AML-193 (cell line): Measurements from ENCODE around the gene SCD5.
A peak's percentile ranks its signal among the peaks of the same experiment; 100 is the strongest.

Experiments
- DNase-seq, 2 experiments: peaks; one replicate each; lab custom pipeline; 2025; lab: John Stamatoyannopoulos, UW

SCD5 gene

DNA sequence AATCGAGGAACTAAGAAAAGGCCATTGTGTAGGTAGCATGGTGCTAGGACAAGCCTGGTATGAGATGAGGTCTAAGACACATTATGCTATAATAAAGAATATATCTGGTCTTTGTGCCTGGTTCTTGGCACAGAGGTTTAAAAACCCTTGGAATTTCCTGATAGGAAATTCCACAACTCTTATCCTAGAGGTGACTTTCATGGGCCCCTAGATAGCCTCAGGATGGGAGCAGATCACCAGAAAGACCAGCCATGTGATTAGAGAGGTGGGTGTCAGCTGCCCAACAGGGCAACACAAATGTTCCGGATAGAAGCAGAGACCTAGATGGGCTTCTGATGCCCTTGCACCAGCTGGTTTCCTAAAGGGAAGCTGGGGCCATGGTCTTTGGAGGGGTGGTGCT lies 107.2 kb downstream of the SCD5 start:
- no peak for DNase-seq

DNA sequence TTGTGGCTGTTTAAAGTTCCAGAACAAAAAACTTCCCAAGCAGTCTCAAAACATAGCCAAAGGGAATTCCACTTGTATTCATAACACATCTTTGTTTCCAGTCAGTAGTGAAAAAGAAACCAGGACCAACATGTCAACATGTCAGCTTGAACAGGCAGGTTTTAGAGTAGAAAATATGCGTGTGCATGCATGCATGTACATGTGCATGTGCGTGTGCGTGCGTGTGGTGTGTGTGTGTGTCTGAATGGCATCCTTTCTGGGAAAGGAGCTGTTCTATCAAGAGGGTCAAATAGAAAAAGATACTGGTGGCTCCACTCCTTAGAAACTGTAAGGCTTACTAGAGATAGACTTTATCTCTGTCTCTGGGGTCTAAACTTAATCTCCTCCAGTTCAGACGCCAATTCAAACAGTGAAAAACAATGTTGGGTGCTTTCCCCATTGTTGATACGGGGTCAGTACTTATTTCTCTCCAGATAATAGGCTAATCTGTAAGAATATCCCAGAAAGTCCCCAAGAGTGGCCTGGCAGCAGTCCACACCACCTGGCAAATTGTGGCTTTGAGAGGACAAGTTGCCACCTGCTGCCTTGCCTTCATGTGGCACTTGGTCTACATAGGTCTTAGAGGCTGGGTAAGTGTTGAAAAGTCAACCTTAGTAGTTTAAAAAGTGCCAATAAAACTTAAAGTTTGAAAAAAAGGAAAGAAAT lies 110.4 kb downstream of the SCD5 start:
- no peak for DNase-seq

DNA sequence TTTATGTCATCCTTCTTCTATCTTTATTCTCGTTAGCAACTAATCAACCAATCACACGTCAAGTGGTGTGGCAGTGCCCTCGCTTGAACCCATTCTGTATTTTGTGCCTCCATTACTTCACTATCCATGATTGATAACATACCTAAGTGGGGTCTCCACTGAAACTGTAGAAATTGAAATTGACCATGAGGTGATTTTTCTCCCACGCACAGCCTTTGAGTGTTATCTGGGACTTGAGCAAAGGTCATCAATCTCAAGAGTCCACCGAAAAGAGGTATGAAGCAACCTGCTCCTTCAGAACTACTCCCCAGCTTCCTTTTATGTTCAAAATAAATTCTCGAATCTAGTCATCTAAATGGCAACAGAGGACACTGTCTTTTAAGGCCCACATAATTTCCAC lies 111.1 kb downstream of the SCD5 start:
- no peak for DNase-seq

DNA sequence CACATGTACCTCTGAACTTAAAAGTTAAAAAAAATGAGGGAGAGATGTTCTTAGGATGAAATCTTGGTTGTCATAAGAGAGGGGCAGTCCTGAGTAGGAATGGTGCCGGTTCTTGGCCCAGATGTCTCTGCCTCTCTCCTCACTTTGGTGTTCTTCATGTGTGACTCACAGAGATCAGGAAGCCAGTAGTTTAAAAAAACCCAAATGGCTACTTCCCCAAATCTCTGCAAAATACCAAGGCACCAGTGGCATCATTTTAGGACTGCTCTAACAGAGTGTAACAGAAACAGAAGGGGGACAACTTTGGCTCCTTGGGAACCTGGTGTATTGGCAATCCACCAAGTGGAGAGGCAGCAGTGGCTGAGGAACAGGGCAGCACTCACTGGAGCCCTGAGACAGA lies 116.8 kb downstream of the SCD5 start:
- no peak for DNase-seq

DNA sequence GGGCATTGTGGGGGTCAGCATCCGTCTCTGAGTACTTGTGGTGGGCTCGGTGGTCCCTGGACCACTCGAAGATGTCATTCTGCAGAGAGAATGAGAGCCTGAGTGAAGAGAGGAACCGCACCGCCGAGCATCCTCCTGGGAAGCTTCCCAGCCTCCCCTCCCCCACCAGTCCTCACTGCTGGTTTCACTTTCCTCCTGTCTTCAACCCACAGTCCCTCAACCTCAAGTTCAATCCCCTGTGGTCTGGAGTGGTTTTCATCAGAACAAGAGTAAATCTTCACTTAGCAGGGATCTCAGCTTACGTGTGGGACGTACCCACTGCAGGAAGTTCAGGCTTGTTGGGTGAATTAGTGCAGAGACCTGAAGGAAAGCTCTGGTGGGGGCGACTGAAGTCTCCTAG lies 117.8 kb downstream of the SCD5 start:
- no peak for DNase-seq

DNA sequence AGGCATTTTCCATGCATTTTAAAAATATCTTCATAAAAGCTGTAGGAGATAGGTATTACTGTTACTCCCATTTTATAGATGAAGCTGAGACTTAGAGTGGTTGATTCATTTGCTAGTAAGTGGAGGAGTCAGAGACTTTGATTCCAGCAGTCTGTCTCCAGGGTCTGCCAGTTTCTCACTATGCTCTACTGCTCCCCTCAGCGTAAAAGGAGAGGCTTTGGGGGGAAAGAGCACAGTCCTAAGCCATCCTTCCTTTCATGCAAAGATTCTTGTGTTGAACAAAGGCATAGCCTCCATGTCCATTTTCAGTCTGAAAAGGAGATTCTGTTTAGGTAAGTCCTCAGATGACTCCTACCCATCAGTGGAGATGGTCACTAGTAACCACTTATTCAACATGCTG lies 119.1 kb downstream of the SCD5 start:
- DNase-seq, result no peak

DNA sequence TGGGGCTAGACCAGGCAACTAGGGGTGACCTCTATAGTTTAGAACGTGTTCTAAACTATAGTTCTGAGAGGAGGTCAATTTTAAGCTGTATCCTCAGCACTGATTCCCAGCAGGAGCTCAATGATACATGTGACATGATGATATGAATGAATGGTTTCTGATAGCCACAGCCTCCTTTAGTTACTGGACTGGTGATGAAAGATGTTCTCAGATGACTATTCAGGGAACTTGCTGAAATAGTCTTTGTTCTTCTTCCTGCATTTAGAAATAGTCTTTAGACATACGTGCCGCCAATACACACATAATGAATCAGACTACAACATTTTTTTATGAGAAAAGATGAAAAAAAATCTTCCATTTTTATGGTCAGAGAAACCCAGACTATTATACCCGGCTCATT lies 120.5 kb downstream of the SCD5 start:
- DNase-seq, result no peak

DNA sequence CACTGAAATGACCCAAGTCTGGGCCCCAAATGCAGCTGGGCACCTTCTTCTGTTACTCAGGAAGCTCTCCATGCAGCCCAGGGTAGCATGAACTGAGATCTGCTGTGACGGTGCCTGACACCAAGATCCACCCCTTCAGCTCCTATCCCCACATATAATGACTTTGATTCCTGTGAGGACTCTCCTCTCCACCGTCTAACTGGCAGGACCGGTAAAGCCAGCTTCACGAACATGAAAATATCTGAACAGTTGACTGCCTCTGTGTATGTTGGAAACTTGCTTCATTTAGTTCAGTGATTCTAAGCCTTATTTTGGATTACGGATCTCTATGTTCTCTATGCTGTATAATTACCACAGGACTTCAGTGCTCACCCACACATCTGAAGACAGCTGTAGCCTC lies 121.3 kb downstream of the SCD5 start:
- no peak for DNase-seq

DNA sequence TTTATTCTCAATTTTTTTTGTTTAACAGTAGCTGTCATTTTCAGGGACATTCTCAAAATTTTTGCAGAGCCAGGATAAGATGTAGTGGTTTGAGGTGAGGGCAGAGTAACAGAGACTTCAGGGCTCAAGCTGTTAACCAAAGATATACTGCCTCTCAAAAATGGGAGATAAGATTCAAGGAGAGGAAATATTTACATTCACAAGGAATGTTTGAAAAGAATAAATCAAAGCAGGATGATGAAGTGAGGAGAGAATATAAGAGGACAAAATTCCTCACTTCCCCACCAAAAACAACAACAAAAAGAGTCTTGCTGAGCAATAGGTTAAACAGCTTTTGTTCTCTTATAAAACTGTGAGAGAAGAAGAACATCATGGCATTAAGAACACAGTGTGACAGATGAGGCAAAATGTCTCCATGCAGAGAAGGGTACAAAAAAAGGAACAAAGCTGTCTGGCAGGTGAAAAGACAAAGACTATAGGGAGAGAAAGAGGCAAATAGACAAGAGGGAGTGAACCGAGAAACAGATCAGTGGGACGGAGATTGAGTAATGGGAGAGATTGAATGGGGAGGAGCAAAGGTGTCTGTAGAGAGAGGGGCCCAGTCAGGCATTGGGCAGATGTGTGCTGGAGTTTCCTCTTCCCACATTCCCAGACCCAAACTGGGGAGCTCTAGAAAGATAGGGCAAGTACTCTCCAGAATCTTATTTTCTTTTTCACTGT lies 130.7 kb downstream of the SCD5 start:
- DNase-seq, result no peak

DNA sequence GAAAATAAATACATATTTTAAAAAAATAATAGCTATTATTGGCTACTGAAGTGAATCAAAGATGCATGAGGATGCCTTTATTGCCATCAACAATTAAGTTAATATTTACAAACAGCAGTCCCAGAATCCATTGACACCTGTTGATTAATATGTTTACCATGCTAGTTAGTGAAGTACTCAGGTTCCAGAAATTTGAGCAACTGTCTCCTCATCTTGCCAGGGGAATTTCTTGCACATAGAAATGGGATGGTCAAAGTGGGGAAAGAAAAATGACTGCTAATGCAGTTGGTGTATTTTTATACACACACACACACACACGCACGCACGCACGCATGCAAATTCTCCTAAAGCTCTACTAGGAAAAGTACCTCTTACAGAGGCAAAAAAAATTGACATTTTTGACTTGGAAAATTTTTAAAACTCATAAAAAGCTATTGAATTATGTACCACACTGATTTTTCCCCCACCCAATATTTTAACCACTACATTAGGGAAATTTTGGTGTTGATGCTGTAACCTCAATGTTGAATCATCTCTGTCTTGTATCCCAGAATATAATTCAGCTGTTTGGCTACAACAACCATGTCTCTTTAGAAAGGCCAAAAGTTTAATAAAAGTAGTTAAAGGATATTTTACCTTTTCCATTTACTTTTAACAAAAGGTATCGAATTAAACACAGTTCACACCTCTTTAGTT lies 131.5 kb downstream of the SCD5 start:
- no peak for DNase-seq

DNA sequence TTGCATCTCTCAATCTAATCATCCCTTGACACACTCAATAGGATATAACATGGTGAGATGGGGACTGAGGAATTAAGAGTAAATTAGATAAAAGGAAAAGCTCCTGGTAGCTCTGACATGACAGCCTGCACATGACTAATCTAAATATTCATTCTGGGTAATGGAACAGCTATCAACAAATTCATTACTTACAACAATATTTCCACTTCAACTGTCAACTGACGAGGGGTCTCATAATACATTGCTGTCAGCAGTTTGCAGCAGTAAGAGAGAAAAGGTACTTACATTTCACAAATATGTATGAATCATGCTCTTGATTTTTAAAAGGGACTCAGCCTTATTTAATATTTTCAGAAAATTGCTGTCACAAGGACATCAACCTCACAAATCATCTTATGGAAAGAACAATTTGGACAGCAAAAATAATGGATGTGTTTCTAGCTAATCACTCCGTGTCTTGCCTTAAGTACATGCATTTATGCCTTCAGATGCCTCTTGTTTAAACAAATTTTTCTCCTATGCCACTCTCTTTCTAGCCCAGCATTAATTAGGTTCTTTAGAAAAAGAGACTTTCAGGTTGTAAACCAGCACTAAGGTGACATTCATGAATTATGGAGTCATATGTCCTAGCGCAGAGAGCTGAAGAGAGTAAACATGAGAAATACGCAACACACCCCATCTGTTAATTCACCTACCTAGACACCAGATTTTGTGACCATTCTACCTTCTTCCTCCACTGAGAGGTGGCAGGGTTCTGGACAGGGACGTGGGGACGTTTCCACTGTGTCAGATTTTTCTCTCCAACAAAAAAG lies 137.2 kb downstream of the SCD5 start:
- DNase-seq, result no peak

DNA sequence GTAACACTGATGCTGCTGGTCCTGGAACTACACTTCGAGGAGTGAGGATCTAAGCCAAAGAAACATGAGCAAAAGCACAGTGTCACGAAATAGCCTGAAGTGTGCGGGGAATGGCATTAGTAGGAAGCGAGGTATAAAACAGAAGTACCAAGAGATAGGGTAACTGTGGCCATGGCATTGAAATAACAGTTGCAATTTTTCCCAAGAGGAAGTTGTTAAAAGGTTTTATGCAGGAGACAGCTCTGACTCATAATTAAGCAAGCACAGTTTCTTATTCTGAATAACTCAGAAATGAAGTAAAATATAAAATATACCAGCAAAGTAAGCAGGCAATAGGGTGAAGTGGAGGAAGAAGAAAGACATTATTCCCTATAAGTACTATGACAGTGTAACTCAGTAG lies 146.5 kb downstream of the SCD5 start:
- peak; percentile 79 to 90 for DNase-seq

DNA sequence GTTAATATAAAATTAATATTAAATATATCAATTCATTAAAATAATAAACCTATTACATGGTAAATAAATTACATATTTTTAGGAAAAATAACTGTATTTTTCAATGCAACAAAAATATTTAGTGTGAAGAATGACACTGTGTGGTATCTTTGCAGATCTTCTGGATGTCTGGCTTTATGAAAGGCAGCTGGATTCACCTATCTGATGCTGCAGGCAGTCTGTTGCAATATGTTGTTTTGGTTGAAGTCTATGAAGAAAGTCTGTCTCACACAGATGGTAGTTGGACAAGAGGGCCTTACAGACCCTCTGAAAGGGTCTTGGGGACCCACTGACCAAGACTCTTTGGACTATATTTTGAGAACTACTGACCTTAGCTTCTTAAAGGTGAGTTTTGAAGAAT lies 147.7 kb downstream of the SCD5 start:
- no peak for DNase-seq

DNA sequence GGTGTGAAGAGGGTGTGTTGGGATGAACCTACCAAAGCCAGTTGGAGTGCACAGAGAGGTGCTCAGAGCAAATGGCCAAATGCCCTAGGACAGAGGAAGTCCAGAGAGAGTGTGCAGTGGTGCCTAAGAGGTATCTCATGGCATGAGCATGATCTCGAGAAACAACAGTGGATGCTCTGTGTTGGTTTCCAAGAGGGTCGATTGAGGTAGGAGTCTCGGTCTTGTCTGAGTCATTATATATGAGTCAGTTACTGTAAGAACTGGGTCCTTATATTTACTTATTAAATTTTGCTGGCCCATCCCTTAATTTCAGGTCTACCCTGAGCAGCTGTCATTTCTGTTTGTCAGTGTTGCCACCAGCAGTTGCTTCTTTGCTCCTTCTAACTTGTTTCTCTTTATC lies 150.2 kb downstream of the SCD5 start:
- no peak for DNase-seq

DNA sequence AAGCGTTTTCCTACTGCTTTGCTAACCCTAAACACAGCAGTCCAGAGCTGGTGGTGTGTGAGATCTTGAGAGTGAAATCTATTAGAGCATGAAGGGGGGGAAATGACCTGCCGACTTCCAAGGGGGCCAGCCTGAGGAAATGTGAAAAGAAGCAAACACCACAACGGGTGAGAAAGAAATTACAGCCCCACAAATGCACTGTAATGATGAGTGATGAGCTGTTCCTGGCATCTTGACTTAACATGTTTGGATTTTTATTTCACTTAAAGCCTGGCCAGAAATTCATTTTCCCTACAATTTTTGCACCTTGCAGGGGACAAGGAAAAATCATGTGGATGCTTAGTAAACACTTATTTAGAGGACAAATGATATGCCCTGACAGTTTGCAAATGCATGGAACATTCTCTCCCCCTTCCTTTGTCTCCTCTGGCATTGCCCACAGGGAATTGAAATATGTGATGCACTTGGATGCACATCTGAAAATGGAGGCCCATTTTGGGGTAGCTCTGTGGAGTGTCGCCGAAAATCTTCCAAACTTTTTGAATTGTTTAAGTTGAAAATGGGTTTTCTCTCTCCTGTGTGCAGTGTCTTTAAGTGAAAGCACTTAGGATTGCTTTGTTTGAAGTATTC lies 152.5 kb downstream of the SCD5 start:
- no peak for DNase-seq

DNA sequence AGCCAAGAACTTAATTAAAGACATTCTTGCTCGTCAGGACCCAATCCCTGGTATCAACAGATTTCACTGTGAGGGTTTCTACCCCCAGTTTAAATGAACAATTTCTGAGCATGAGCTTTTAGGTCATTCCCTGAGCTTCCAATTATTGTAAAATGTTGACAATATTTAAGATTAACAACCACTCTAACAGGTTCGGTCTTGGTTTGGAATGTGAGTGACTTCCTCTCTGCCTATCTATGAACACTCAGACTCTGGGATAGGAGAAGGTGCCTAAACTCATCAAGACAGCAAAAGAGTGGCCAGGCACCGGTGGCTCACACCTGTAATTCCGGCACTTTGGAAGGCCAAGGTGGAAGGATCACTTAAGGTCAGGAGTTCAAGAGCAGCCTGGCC lies 153.9 kb downstream of the SCD5 start:
- no peak for DNase-seq

DNA sequence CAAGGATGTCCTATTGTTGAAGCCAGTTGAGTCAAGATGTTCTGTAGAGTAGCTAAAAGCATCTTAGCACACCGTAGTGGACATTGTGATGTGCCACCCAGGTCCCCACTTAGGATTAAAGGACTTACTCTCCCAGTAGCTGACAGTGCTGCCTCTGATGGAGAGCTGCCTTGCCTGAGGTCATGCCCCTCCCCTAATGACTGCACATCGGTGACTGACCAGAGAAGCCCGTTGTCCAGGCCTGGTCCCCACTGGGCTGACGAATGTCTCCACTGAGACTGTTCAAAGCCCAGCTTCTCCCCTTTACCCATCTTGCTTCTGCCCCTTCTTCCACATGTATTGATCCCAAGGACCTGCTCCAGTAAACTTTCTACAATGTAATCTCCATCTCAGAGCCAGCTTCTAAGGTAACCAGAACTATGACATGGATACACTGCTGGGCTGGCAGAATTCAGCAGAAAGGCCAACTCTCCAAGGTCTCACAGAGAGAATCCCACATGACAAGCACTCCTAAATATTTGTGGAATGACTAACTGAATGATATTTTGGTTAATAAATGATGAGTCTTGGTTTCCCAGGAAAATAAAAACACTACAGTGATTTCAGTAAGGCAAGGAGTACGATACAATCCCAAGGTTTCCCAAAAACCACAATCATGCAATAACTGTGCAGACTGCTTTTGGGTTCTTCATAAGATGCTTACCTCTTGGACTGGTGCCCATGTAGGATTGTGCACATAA lies 154.4 kb downstream of the SCD5 start:
- DNase-seq, result no peak

DNA sequence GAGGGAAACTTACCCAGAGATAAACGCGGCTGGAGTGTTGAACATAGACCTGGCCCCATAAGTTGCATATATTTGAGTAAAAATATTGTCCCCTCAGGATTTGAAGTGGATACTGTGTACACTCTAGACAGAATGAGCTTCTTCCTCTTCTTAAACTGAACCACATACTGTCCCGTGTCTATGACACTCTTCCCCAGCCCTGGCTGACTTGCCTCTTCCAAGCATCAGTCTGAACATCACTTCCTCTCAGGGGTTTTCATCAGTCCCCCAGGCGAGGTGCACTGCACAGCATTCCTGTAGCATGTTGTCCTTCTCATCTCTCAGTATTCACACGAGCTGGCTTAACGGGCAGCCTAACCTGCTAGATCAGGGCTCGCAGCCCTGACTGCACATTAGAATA lies 156.3 kb downstream of the SCD5 start:
- no peak for DNase-seq

DNA sequence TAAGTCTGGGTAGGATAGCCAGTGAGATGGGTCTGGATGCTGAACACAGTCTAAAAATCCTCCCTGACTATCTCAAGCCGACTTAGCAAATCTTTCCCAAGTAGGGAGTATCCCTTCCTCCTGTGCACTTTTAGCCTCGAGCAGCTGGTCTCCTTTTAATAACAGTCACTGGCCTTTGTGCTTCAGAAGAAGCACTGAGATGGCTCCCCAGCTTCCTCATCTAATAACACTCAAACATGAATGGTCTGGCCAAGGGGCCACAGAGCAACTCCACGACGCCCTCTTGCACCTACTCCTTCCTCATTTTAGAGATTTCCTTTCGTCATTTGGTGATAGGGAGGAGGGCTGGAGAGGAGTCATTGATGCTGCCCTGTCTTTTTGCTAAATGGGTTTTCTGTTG lies 158.1 kb downstream of the SCD5 start:
- no peak for DNase-seq

DNA sequence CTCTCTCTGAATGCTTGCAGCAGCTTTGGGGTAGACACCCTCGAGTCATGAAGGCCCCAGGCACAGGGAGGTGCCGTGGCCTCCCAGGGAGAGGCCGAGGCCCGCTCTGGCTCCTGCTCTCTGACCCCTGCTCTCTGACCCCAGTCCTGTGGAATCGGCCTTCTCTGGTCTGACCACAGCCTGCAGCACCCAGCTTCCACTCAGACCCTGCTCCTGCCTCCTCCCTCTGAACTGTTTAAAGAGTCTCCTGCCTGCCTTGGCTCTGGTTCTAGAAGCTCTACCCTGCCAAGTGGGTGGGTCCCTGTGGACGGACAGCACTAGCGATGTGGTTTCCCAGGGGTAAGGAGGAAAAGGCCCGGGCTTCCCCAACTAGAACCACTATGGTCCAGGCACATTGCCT lies 158.6 kb downstream of the SCD5 start:
- no peak for DNase-seq

DNA sequence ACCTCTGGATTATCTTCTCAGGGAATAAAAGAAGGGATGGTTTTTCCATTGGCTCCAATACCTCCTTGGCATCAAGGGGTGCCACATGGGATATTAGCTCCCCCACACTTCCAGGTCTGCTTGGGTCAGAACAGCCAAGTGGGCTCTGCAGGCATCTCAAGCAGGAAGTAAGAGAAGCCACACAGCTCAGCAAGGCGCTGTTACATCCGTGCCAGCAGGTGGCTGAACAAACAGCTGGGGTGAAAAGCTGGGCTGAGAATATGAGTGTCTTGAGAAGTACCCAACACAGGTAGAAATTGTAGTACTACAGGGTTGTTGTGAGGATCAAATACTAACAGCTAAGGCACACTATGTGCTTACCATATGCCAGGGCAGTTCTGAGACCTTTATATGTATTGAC lies 160.1 kb downstream of the SCD5 start:
- no peak for DNase-seq
